CD4-positive, alpha-beta T cell treated with Interleukin-17A for 1 hour (primary cell): ENCODE data around the gene TMIGD3.
A peak's percentile ranks its signal among the peaks of the same experiment; 100 is the strongest.
"Not testable (repeated sequence)": the region's sequence is repeated elsewhere in the genome, so short reads cannot be mapped to it uniquely, and the experiment has no call there.

ENCODE experiments used
- DNase-seq: peaks from one replicate; pipeline ENCODE4 v3.0.0-alpha.2; 2020

TMIGD3 gene

DNA sequence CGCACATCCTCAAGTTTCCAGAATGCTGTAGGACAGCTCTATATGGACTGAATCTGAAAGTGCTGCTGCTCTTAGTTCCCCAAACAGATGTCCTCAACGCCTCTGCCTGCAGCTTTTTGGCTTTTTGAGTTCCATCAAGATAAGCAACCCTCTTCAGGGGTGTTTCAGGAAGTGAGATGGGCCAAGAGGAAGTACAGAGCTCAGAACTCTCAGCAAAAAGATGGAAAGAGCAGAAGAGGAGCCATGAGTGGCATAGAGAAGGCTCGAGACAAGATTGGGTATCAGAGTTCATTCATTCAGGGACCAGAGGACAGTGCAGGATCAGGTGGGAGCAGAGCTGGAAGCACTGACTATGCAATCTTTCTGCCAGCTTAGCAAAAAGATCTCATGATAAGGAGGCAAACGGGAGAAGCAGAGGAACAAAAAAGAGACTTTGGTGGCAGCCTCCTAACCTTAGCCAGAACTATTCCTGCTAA, at the start of gene TMIGD3, which contains the start of gene ADORA3:
Gene TMIGD3 (minus strand): TSS at position 49 of the 476 bp plus-strand sequence. CDS start 279 bp downstream, outside the sequence.
Gene ADORA3 (minus strand): TSS at position 49 of the 476 bp plus-strand sequence. CDS start 279 bp downstream, outside the sequence.
- peak; percentile 33 for DNase-seq

DNA sequence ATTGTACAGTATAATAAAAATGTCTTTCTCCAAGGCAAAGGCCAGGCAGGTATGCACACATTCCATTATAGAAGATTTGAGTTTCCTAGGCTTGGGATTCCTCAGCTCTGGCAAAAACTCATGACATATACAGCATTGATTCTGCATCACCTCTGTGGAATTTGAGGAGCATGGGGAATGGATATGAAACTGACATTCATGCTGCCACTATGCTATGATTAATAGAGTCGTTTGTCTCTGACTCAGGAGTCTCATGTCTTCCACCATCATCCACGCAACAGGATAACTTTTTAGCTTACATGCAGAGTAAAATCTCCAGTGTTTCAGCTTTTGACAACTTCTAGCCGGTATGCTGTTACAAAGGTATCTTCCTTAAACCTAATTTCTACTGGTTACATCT, 49.8 kb upstream of the TMIGD3 start:
- no peak for DNase-seq

GRCh38 chr1:111552587-111552986, 49.2 kb upstream of the TMIGD3 start:
- no peak for DNase-seq

DNA sequence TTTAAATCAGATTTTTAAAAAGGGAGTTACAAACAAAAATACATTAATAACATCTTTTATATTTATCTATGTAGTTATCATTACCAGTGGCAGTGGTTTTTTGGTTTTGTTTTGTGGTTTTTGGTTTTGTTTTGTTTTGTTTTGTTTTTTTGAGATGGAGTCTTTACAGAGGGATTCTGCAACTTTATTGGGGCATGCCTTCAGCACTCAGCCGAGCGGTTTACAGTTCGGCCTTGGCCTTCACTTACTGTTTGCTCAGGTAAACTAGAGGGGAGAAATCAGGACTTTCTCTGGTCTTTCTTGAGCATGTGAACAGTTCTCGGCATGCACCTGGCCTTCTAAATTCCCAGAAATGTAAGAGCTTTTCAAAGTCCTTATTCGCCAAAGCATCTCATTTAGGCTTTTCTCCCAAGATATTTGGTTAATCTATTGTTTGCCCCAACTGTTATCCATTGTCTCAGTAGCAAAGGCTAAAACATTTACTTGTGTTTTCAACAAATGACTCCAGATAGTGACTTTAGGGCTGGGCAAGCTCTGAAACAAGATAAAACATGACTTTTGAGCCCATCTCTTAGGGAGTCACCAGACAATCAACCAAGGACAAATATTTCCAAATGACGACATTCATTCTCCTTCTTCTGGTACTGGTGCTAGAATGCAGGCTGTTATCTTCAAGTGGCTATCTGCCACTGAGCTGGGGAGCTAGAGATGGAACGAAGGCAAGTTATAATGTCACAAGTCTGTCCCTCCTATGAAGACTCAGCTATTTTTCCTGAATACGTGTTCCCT, 48.4 kb upstream of the TMIGD3 start:
- DNase-seq, result no peak

DNA sequence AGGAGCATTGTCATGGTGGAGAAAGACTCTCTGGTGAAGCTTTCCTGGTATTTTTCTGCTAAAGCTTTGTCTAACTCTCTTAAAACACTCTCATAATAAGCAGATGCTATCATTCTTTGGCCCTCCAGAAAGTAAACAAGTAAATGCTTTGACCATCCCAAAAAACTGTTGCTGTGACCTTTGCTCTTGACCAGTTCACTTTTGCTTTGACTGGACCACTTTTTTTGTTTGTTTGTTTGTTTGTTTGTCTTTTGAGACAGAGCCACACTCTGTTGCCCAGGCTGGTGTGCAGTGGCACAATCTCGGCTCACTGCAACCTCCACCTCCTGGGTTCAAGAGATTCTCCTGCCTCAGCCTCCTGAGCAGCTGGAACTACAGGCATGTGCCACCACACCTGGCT, 44.4 kb upstream of the TMIGD3 start:
- not testable (repeated sequence) for DNase-seq

DNA sequence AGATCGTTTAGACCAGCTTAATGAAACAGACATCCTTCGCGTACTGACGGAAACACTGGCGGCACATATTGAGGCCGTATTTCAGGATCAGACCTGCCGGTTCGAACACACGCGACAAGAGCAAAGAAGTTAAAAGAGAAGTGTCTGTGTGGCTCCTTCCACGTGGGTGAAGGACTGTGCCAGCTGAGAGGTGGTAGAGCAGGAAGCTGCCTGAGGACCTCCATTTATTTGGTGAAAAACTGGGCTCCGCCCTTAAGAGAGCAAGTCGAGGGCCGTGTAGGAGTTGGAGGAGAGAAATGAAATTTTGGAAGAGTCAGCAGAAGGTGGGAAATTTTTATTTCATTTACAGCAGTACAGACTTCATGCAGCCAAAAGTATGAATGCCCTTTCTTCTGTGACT, 38.8 kb upstream of the TMIGD3 start:
- DNase-seq, result no peak

- DNase-seq, result no peak
Measured at GRCh38 chr1:111541721-111542120, 38.3 kb upstream of the TMIGD3 start.

DNA sequence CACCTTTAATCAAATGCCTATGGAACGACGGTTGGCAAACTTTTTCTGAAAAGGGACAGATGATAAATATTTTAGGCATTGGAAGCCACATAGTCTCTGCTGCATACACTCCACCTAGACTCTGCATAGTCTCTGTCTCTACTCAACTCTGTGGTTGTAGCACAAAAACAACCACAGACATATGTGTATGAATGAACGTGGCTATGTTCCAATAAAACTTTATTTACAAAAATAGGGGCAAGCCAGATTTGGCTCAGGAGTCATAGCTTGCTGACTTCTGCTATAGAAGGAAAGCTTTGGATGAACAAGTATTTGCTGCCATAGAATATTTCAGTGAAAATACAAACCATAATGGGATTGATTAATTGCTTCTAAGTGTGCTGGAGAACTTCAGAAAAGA, 37.5 kb upstream of the TMIGD3 start:
- DNase-seq, result no peak

- no peak for DNase-seq
Measured at GRCh38 chr1:111538343-111539025, 35.1 kb upstream of the TMIGD3 start.

- DNase-seq, result no peak
Measured at GRCh38 chr1:111535256-111536191, 32.1 kb upstream of the TMIGD3 start.

DNA sequence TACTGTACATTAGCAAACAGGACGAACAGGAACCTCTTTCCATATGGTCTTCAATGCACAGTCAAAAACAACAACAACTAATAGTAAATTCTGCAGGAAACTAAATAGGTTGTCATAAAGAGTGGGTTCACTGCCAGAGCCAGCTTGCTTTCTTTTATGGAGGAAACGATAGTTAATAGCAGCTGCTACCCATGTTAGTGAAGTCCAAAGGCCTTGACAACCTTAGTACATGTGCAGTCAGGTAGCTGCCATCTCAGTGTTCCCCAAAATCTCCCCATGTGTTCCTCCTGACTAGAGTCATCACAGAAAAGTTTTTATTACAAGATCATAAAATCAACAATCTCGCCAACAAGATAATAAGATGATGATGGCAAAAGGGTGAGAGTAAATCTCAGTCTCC, 16.6 kb upstream of the TMIGD3 start:
- DNase-seq, result no peak

DNA sequence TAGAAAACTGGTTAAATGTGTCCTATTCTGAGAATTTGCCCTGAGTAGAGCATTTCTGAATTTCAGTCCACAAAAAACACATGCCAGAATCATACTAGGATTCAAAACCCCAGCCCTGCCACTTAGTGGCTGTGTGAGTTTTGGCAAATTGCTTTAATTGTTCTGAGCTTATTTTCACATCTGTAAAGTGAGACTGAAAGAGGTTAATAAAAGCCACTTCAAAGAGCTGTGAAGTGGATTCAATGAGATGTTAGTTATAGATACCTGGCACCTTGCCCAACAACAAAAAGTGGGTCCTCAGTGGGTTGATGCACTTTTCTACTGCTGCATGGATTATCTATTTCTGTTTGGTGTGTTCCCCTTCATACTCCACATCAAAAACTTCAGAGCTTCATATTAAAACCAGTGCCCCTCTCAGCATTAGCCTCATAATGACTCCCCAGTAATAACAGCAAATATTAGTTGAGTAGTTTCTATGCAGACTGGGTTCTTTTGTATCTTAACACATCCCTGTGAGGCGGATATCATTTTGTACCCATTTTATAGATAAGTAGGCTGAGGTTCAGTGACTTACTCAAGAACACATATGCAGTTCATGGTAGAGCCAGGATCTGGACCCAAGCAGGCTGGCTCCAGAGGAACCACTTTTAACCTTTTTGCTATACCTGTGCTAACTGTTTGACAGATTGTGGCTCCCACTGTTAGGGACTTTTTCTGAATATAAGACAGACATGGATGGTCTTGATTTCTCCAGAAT, 14.2 kb upstream of the TMIGD3 start:
- peak; percentile 63 for DNase-seq

DNA sequence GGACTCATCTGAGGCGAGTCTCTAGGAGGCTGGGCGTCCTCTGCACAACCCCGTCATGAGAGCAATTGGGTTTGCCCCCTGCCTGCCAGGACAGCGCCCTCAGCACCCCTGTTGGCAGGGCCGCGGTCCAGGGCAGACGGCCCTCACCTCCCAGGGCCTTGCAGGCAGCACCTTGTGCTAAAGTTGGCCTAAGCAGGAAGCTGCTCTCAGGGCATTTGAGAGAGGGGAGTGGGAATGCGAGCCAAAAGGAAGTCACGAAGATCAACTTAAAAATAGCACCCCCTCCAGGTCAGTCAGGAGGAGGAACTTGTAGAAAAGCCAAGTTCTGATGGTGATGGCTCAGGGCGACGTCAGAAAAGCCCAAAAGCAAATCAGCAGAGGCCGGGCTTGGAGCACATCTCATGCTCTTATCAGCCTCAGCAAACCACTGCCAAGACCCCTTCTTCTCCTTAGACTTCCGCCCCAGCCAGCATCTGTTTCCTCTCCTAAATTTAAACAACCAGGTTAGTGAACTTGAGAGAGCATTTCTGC, 12.6 kb upstream of the TMIGD3 start:
- peak; percentile 42 for DNase-seq

- no peak for DNase-seq
Measured at GRCh38 chr1:111515291-111516004, 12.0 kb upstream of the TMIGD3 start.

- DNase-seq, result no peak
Measured at GRCh38 chr1:111513410-111514020, 10.1 kb upstream of the TMIGD3 start.

DNA sequence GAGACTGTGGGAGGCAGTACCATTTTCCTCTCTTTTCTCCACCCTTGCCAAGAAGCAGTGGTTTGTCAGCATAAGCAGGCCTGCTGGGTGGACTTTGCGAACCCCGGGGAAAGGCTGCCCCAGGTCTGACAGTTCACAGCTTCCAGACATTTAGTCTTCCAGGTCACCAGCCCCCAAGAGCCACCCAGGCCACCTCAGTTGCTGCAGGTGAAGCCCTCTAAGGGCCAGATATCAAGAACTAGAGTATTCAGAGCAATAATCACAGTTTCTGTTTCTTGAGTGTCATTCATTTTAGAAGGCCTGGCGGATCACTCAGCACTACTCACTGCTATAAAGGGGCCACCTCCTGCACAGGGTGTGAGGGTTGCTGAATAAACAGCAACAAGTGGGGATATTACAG, 9.5 kb upstream of the TMIGD3 start:
- no peak for DNase-seq

DNA sequence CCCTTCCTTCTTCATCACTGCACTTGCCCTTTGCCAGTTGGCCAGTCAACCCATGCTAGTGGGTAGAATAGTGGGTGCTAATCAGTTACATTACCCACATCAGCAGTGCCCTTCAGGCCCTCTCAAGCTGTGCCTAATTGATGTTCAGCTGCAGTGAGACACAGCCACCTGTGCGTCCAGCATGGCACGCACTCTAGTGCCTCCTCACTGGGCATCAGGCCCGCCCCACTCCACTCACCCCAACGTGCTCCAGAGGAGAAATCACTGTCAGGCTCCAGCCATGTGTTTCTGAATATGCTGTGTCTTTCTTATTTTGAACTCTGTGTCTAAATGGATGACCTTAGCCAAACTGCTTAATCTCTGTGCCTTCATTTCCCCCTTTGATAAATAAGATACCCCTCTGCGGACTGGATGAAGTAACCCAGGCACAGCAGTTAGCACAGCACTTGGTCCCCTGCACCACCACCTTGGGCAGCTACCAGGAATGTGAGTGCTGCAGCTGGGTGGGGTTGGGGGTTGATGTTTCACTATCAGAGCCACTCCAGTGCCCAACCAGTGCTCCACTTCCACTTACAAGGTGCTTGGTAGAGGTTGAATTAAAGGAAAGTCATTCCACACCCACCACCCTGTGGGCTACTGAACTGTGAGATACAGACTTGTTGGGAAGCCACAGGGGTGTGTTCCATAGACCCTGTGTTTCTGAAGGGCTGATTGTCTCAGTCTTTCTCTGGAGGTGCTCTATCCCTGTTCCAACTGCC, 8.9 kb upstream of the TMIGD3 start:
- no peak for DNase-seq

- DNase-seq, result peak; percentile 46
Measured at GRCh38 chr1:111511370-111511769, 7.9 kb upstream of the TMIGD3 start.

DNA sequence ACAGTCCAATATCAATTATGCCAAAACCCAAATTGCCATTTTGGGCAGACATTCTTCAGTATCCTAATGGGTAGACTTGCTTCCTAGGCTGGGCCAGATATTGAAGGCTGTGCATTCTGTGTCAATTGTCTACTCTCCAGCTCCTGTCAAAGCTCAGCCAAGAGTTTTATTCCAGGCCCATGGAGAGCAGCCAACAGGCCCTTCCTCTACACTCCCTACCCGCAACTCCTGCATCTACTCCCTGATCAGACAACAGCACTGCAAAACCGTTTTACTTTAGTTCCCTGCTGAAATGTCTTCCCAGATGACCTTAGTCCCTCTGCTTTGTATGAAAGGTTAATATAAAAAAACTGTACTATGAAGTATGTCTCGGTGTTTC, 6.6 kb upstream of the TMIGD3 start:
- no peak for DNase-seq
